Stimulated activated CD4-positive, alpha-beta T cell treated with anti-CD3 and anti-CD28 coated beads, Interleukin-15, amount 100 ng/mL, for 1 hour (primary cell): ENCODE measurements around the gene MAPKAP1.

Experiments used
- DNase-seq, 2 donors: peaks; one replicate each; pipeline ENCODE4 v3.0.0-alpha.2; 2020; ENCODE audit warnings: low read depth in 1 of 2, low spot score in 1 of 2

Gene MAPKAP1

DNA sequence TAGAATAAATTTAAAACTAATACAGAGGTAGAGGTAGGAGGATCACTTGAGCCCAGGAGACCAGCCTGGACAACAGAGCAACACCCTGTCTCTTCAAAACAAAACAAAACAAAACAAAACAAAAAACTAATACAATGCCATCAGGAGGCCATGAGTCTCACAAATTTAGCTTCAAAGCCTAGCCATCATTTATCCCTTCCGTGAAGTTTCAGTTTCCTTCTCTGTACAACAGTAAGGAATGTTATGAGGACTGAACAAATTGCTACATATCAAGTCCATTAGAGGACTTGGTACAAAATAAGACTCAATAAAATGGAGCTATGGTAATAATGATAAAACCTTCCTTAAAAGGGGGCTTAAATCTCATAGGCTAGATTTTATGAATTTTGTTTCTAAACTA lies 60.8 kb downstream of the MAPKAP1 start:
- DNase-seq: no peak

DNA sequence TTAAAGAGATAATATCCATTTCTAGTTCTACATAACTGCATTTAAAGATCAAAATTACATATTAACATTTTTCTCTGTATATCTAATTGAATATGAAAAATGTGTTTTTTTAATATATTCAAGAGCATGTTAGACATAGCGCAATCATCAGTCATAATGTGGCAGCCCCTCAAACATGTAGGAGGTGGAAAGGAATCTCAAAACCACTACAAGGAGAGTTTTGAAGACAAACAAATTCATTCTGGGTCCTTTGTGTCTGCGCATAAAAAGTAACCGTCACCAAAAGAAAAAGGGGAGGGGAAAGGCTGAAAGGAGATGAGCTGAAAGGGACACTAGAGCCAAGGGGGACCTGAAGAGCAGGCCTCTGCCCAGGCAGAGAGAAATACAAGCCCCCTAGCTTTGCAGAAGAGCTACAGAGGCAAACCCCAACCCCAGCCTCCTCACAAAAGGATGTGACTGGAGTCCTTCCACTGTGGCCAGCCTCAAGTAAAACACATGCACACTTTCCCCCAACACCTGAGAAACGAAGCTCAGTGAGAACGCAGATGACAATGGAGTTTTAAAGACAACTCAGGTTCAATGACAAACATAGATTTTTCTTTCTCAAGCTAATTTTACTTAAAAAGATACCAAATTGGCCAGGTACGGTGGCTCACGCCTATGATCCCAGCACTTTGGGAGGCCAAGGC lies 62.0 kb downstream of the MAPKAP1 start:
- DNase-seq: no peak

DNA sequence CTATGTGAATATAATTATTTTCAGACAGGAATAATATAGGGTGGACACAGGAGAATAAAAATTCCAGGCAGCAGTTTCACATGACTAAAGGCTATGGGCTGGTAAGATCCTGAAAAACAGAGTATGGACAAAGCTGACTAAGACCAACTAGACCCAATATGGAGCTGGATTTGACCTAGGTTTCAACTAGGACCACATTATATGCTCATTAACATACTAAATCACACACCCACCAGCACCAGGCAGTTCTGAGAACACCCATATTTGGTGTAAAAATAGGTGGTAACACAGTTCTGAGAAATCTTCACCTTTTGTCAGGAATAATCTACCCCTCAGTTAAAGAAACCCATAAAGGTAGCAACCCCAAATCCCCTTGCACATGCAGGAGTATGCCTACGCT lies 64.7 kb downstream of the MAPKAP1 start:
- DNase-seq: no peak

DNA sequence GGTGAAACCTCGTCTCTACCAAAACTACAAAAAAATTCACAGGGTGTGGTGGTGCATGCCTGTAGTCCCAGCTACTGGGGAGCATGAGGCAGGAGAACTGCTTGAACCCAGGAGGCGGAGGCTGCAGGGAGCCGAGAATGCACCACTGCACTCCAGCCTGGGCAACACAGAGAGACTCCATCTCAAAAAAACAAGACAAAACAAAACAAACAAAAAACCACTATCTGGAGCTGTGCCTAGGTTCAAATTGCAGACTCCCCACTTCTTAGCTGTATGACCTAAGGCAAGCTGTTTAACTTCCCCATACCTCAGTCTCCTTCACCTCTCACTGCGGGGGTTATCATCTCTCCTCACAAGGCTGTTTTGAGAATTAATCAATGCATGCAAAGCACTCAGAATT lies 68.0 kb downstream of the MAPKAP1 start:
- DNase-seq: no peak

DNA sequence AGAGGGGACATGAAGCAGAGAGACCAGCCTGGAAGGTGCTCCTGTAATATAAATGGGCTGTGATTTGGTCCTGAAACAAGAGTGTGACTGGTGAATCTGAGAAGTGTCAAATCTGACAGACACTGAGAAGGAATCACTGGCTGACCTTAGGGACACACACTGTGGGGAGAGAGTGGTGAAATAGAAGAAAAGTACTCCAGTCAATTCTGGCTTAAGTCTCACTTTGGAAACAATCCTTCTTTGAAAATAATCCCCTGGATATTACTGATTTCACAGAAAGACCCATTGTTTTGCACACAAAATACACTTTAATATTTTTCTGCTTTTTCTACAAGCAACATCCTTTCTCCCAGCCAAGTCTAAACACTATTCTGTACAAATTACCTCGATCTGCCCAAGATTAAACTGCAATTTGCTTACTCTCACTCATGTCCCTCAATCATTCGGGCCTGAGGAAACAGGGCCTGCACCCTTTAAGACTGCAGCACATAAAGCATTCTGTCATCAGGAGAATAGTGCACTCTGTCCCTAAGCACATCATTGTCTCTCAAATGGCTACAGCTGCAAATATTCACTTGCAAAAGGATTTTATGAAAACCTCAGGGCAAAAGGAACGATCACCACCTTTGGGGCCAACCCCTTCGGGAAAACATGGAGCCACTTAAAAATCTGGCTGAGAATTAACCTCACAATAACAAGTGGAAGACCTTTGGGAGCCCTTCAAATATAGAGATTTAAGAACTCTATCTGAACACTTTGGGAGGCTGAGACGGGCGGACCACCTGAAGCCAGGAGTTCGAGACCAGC lies 68.6 kb downstream of the MAPKAP1 start:
- no peak for DNase-seq

DNA sequence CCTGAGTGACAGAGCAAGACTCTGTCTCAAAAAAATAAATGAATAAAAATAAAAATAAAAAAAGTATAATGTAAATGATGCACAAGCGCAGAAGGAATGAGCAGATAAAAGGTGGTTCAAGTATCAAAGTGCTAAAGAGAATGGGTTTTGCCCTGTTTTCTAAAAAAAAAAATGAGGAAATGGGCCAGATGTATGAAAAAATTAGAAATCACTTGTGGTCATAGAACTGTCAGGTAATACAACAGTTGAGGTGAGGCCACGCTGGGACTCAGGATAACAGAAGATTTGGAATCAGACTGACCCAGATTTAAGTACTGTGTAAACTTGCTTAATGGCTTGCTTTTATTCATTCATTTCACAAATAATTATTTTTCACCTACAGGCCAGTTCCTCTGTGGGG lies 69.8 kb downstream of the MAPKAP1 start:
- DNase-seq: no peak

DNA sequence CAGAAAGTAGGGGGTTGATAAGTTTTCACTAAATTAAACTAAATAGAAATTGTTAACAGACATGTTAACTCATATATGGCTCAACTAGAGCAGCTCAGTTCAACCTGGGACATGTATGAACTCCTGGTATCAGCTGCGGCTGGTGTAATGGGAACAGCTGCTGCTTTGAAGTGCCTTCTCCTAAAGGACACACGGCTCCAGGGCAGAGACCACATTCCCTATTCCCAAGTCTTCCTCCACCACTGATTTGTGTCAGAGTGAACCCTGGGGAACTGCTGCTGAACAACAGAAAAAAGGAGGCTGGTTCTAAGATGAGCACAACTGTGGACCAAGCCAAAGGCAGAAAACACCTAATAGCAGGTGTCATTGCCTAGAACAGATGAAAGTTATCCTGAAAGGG lies 71.1 kb downstream of the MAPKAP1 start:
- DNase-seq: no peak

DNA sequence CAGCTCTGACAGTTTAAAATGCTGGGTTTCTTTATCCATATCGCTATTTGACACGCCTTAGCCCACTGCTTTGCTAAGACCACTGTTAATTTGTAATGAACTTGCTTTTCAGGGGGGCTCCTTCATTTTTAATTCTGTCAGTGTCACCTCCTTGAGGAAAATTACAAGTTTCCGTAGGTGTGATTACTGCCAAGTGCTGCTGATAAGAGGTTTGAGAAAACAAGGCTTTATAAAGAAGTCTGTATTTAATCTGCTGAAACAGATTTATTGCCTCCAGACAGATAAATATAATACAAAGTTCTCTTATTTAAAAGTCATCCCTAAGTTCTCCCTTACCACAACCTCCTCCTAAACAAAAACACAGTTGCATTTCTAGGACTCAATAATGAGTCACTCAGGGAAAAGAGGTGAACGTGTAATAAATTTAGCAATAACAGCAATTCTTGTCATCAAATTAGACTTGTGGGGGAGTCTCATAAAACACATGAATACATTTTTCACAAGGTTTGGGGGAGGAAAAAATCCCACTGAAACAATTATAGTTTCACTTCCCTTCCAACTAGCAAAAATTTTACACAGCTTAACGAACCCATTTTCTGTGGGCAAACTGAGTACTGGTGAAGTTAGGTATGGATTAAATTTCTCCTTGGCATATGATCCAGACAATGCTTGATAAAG lies 72.8 kb downstream of the MAPKAP1 start:
- DNase-seq: no peak

DNA sequence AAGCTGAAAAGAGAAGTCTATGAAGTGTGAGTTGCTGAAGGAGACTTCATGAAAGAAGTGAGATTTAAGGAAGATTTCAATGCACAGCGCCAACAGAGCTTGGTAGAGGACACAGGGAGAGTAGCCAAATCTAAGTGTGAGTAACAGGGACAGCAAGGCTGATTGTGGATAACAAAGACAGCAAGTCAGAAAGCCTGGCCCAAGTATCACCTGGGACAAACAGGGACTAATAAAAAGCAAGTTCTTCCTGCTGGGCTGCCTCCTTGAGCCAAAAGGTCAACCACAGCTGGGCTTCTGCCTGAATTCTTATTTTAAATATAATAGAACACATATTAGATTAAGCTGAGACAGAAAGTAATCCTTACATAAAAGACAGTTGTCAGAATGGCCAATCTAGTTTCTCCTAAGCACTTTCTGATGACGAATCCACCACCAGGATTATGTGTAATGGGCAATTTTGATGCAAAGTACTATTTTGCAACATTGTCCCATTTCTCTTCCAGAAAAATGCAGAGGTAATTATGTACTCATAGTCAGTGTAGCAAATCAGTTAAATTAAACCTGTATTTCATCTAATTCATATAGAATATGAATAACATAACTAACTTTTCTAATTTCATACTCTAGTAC lies 73.8 kb downstream of the MAPKAP1 start:
- DNase-seq: no peak

DNA sequence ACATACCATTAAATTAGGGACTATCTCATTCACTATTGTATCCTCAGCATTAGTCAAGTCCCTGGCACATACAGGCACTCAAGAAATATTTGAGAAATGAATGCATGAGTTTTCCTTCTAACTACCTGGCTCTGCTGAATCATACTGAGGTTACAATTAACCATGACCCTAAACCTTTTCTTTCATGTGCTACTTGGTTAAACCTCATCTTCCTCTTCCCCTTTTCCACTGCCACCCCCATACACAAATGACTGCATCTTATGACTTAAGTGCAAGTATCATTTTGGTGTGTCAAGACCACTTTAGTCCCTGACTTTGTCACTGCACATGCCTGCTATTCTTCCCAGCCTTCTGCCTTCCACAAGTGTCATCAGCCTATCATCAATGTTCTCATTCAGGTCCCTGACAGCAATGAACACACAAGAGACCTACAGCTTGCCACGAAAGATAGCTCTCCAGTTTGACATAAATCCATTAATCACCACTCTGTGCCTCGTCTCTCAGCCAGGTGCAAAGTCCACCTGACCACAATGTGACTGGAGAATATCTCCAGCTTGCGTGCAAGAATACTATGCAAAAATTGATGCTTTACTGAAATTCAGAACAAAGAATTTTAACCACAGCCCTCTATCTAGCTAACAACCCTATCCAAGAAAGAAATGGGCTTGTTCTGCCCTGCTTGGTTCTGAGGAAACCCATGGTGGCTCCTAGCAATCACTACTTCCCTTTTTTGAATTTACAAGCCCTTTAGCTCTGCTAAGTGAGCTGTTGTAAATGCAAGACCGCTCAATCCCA lies 74.5 kb downstream of the MAPKAP1 start:
- DNase-seq: no peak

DNA sequence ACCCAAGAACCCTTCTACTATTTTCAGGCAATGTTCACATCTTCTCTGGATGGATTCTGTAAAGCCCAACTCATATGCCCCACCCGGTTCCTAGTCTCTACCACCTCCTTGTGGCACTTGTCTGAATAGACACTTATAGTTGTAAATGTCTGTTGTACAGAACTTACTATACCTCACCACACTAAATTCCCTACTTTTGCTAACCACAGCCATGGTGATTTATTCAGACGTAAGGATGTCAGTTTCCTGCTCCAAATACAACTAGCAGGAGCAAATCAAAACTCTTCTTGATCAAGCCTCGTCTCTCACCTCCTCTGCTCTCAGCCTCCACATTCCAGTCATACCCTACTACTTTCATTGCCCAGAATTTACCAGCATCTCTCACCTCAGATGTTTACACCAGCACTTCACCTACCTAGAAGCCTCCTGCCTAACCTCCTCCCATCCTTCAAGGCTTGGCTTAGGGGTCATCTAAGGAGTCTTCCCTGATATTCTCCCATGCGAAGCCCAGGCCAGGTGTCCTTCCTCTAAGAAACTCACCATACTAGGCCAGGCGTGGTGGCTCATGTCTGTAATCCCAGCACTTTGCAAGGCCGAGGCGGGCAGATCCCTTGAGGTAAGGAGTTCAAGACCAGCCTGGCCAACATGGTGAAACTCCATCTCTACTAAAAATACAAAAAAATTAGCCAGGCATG lies 75.5 kb downstream of the MAPKAP1 start:
- no peak for DNase-seq

DNA sequence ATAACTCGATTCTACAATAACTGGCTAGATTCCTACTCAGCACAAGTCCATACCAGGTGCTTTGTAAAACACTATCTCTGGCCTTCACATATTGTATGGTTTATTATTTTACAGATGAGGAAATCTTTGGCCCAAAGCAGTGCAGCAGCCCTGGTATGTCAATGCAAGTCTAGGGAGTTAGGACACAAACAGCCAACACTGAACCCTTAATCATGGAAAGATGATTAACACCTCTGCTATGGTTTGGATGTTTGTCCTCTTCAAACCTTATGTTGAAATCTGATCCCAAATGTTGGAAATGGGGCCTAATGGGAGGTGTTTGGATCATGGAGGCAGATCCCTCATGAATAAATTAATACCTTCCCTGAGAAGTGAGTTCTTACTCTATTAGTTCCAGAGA lies 76.6 kb downstream of the MAPKAP1 start:
- DNase-seq: no peak

DNA sequence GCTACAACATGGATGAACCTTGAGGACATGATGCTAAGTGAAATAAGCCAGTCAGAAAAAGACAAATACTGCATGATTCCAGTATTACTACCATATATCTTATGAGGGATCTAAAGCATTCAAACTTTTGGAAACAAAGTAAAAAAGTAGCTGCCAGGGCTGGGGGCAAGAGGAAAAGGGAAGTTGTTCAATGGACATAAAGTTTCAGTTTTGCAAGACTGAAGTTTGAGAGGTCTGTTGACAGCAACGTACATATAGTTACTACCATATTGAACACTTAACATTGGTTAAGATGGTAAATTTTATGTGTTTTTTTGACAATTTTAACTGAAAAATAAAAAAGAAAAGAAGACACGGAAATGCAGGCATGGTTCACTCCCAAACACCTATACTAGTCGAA lies 77.6 kb downstream of the MAPKAP1 start:
- DNase-seq: no peak

DNA sequence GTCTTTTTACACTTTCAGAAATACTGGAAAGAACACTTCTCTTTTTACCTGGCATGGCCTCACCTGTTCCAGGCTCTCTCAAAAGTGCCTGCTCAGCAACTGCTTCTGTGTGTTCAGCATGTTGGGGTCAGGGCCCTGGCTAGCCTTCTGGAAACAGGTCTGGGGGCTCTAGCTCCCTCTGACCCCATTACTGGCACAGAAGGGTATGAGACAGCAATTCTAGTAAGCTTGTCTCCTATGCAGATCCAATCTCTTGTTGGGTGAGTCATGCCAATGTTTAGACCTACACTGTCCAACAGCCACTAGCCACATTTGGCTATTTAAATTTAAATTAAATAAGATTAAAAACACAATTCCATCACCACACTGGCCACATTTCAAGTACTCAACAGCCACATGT lies 80.8 kb downstream of the MAPKAP1 start:
- DNase-seq: no peak

DNA sequence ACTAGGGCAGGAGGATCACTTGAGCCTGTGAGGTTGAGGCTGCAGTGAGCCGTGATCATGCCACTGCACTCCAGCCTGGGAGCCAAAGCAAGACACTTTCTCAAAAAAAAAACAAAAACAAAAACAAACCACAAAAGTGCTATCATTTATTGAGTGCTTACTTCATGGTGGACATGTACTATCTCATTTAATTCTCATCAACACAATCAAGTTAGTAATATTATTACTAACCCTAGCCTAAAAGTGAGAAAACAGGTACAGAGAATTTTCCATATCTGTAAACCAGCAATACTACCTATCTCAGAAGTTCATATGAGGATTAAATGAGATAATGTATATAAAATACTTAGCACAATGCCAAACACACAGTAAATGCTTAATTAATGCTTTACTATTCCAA lies 85.8 kb downstream of the MAPKAP1 start:
- DNase-seq: no peak

DNA sequence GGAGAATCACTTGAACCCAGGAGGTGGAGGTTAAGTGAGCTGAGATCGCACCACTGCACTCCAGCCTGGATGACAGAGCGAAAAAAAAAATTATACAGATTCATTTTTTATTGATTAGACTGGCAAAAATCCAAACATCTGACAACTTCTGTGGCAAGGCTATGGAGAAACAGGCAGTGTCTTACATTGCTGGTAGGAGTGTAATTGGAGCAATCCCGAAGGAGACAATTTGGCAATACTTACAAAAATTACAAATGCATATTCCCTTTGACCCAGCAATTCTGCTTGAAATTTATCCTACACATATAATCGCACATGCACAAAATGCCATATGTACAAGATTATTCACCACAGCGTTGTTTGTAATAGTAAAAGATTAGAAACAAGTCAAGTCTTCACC lies 86.8 kb downstream of the MAPKAP1 start:
- DNase-seq: no peak

DNA sequence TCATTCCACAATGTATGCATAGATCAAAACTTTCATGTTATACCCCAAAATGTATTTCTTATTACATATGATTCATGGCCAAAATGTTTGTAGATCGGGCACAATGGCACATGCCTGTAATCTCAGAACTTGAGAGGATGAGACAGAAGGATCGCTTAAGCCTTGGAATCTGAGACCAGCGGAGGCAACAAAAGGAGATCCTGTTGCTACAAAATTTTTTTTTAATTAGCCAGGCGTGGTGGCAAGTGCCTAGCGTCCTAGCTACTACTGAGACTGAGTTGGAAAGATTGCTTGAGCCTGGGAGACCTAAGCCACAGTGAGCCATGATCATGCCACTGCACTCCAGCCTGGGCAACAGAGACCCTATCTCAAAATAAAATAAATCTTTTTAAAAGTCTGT lies 89.9 kb downstream of the MAPKAP1 start:
- no peak for DNase-seq

DNA sequence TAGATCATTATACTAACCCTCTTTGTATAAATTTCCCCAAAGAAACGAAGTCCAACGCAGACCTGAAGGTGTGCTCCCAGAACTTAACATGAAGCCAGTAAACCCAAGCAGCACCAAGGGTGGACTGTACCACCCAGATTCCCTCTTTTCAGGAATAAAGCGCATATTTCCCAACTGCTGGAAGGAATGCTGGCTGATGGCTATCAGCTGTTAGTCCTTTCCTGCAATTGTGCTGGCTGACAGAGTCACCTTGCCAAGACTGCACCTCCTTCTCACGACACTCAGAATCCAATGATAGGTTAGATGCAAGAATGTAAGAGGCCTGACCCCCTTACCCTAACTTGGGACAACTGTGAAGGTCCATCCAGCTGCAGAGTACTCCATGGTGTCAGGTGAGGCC lies 93.9 kb downstream of the MAPKAP1 start:
- DNase-seq: no peak

DNA sequence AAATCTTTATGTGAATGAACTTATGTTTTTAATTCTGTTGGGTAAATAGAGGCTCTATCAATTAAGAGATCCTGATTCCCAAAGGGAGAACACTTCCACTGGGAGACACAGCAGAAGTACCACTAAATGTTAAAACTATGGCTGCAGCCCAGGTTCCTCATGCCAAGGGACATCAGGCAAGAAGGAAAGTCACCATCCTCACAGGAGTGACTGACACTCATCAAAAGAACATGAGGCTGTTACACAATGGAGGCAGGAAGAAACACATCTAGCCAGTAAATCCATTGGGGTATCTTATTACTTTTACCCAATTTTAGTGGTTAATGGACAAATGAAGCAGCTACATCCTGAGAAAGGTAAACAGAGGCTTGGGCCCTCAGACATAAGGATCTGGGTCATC lies 94.4 kb downstream of the MAPKAP1 start:
- no peak for DNase-seq

DNA sequence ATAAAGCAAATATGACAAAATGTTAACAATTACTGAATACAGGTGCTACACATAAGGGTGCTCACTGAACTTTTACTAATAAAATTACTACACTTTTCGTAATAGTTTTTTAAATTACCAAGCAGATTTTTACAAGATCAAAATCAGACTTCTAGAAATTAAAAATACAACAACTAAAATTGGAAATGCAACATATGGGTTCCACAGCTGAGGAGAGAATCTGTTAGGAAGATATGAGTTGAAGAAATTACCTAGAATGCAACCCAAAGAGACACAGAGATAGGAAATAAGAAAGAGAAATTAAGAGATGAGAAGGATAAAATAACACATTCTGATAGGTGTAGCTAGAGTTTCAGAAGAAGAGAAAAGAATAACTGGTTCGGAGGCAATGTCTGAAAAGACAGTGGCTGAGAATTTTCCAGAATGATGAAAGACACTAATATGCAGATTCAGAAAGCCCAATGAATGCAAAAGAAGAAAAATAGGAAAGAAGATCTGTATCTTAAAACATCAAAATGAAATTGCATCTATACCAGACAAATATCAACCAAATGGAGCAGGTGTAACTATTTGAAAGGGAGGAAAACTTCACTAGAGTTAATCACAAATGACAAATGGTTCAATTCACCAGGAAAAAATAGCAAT lies 95.8 kb downstream of the MAPKAP1 start:
- DNase-seq: no peak
